Activated T-helper 2 cell treated with anti-CD3 and anti-CD28 coated beads, Interferon-gamma antibody, Interleukin-2, Interleukin-4, amounts not matched to agents 10 μg/mL and 5 μg/mL and 100 μg/mL, durations not matched to agents 14 hours and 24 hours and 36 hours (primary cell): ENCODE data around the gene P3H1. TPM values are rescaled to one million over a fixed set of nuclear protein-coding genes. Genes with fewer than 3 reads are reported as not detected.

Source experiments
- DNase-seq: peaks from one replicate; pipeline ENCODE4 v3.0.0; 2021; ENCODE audit warnings: low spot score
- H3K27ac Mint-ChIP-seq: one replicate; pipeline ENCODE4 v1.8.0; 2021; ENCODE audit warnings: mixed read lengths
- H3K27me3 Mint-ChIP-seq: one replicate; pipeline ENCODE4 v1.8.0; 2021; ENCODE audit warnings: low read depth, mixed read lengths
- H3K36me3 Mint-ChIP-seq: one replicate; pipeline ENCODE4 v1.8.0; 2021; ENCODE audit warnings: low read depth, mixed read lengths
- H3K4me1 Mint-ChIP-seq: one replicate; pipeline ENCODE4 v1.8.0; 2021; ENCODE audit warnings: low read depth, mixed read lengths
- H3K4me3 Mint-ChIP-seq: one replicate; pipeline ENCODE4 v1.8.0; 2021; ENCODE audit warnings: low read depth, mild to moderate bottlenecking, moderate library complexity, mixed read lengths
- H3K9me3 Mint-ChIP-seq: one replicate; pipeline ENCODE4 v1.8.0; 2021; ENCODE audit warnings: mixed read lengths
- intact Hi-C: fragments of 100-400 bp; cut with micrococcal nuclease; formaldehyde crosslinking; loops from one replicate; pipeline ENCODE4 v1.15.1; 2023
- total RNA-seq: library from RNA; stranded (reverse); gene quantifications from 2 replicates; pipeline ENCODE4 v1.2.3, GENCODE V29; 2022

The P3H1 gene
- total RNA-seq, 1 donor from 2014 or later, result 47.9 TPM

- H3K36me3 Mint-ChIP-seq, result peaks cover 22% of the 10 kb centered on the region
- H3K27ac Mint-ChIP-seq, result no peak within 1 kb of the TSS
- no peaks in the 10 kb centered on the region for H3K9me3 Mint-ChIP-seq
- no peaks in the 10 kb centered on the region for H3K27me3 Mint-ChIP-seq
- H3K4me3 Mint-ChIP-seq, result peak within 1 kb of the TSS; percentile 43
- intact Hi-C loops, result no loop called here
- H3K4me1 Mint-ChIP-seq, result peaks cover 21% of the 10 kb centered on the region
- DNase-seq, result peak; percentile 43
Observed at GRCh38 chr1:42784946-42785693, 18.3 kb upstream of the P3H1 start, which contains the start of gene TMEM269. TSS of gene TMEM269 (plus strand) at chr1:42784991. CDS start at chr1:42789894, 4,903 bp downstream.

- H3K4me3 Mint-ChIP-seq, result no peak overlapping the region
Observed at GRCh38 chr1:42784547-42784945, 17.7 kb upstream of the P3H1 start.

GRCh38 chr1:42783092-42783491 lies 16.3 kb upstream of the P3H1 start:
- Mint-ChIP-seq H3K4me3 (no peak overlapping the region), H3K4me1 (peaks cover 36% of the 10 kb centered on the region), H3K27ac (no peak overlapping the region), H3K27me3 (no peaks in the 10 kb centered on the region), H3K9me3 (no peaks in the 10 kb centered on the region), H3K36me3 (peaks cover 37% of the 10 kb centered on the region)
- no peak for DNase-seq
- intact Hi-C loops, result no loop called here

More at GRCh38 chr1:42784547-42784945, 17.7 kb upstream of the P3H1 start:
- H3K27me3 Mint-ChIP-seq, result no peaks in the 10 kb centered on the region
- H3K27ac Mint-ChIP-seq, result no peak overlapping the region
- peaks cover 28% of the 10 kb centered on the region for H3K36me3 Mint-ChIP-seq
- no peak for DNase-seq
- H3K9me3 Mint-ChIP-seq, result no peaks in the 10 kb centered on the region
- intact Hi-C loops, result no loop called here
- H3K4me1 Mint-ChIP-seq, result peaks cover 25% of the 10 kb centered on the region

- no peak overlapping the region for H3K4me3 Mint-ChIP-seq
- no peak overlapping the region for H3K27ac Mint-ChIP-seq
- no peaks in the 10 kb centered on the region for H3K27me3 Mint-ChIP-seq
- H3K36me3 Mint-ChIP-seq, result peaks cover 60% of the 10 kb centered on the region
- DNase-seq, result no peak
- H3K4me1 Mint-ChIP-seq, result peaks cover 29% of the 10 kb centered on the region
- H3K9me3 Mint-ChIP-seq, result no peaks in the 10 kb centered on the region
- intact Hi-C loops, result loop anchor here (2.0 kb wide), 1 partner anchor 293 kb away; no protein-coding TSS in a partner anchor
Observed at GRCh38 chr1:42780176-42780575, 13.3 kb upstream of the P3H1 start.

- peak overlapping the region; percentile 17 for H3K27ac Mint-ChIP-seq
- peaks cover 65% of the 10 kb centered on the region for H3K36me3 Mint-ChIP-seq
- intact Hi-C loops, result loop anchor here (2.0 kb wide), 3 partner anchors 67 to 293 kb away; partner anchors contain the start of gene ZNF691
Observed at GRCh38 chr1:42779725-42780124, 12.9 kb upstream of the P3H1 start.

GRCh38 chr1:42777852-42778251 lies 11.0 kb upstream of the P3H1 start:
- Mint-ChIP-seq H3K27ac (no peak overlapping the region), H3K27me3 (no peaks in the 10 kb centered on the region), H3K9me3 (no peaks in the 10 kb centered on the region), H3K36me3 (peaks cover 74% of the 10 kb centered on the region), H3K4me3 (no peak overlapping the region), H3K4me1 (peaks cover 42% of the 10 kb centered on the region)
- DNase-seq, result no peak
- intact Hi-C loops, result loop anchor here (2.0 kb wide), 2 partner anchors 69 to 145 kb away; partner anchors contain the start of gene ZNF691

More at GRCh38 chr1:42779725-42780124, 12.9 kb upstream of the P3H1 start:
- no peaks in the 10 kb centered on the region for H3K27me3 Mint-ChIP-seq
- H3K4me3 Mint-ChIP-seq, result no peak overlapping the region
- peaks cover 33% of the 10 kb centered on the region for H3K4me1 Mint-ChIP-seq
- H3K9me3 Mint-ChIP-seq, result no peaks in the 10 kb centered on the region
- no peak for DNase-seq

- Mint-ChIP-seq H3K4me3 (no peak overlapping the region), H3K27me3 (no peaks in the 10 kb centered on the region), H3K27ac (no peak overlapping the region), H3K4me1 (peaks cover 47% of the 10 kb centered on the region), H3K36me3 (peaks cover 76% of the 10 kb centered on the region), H3K9me3 (no peaks in the 10 kb centered on the region)
- intact Hi-C loops, result no loop called here
- DNase-seq, result no peak
Observed at GRCh38 chr1:42776502-42776901, 9.7 kb upstream of the P3H1 start.

GRCh38 chr1:42774928-42775526 lies 8.2 kb upstream of the P3H1 start:
- Mint-ChIP-seq H3K27me3 (no peaks in the 10 kb centered on the region), H3K4me1 (peaks cover 41% of the 10 kb centered on the region), H3K36me3 (peaks cover 76% of the 10 kb centered on the region), H3K27ac (no peak overlapping the region), H3K9me3 (no peaks in the 10 kb centered on the region), H3K4me3 (no peak overlapping the region)
- DNase-seq, result no peak
- intact Hi-C loops, result no loop called here

GRCh38 chr1:42773420-42773819 lies 6.6 kb upstream of the P3H1 start:
- Mint-ChIP-seq H3K4me3 (no peak overlapping the region), H3K36me3 (peaks cover 74% of the 10 kb centered on the region), H3K27me3 (no peaks in the 10 kb centered on the region), H3K4me1 (peaks cover 36% of the 10 kb centered on the region), H3K27ac (peak overlapping the region; percentile 33), H3K9me3 (no peaks in the 10 kb centered on the region)
- intact Hi-C loops, result no loop called here
- DNase-seq, result no peak

- no peak for DNase-seq
- intact Hi-C loops, result loop anchor here (5.0 to 10.0 kb wide), 3 partner anchors 77 to 435 kb away; partner anchors contain the start of genes FOXJ3, PPCS, ZMYND12 and ZNF691
- no peak overlapping the region for H3K27ac Mint-ChIP-seq
Observed at GRCh38 chr1:42769811-42770210, 3.0 kb upstream of the P3H1 start.

GRCh38 chr1:42768172-42768571 lies 1.3 kb upstream of the P3H1 start:
- no peak for DNase-seq
- Mint-ChIP-seq H3K4me1 (peaks cover 24% of the 10 kb centered on the region), H3K4me3 (no peak overlapping the region), H3K9me3 (no peaks in the 10 kb centered on the region), H3K36me3 (peaks cover 29% of the 10 kb centered on the region), H3K27me3 (no peaks in the 10 kb centered on the region), H3K27ac (no peak overlapping the region)
- intact Hi-C loops, result loop anchor here (5.0 to 10.0 kb wide), 3 partner anchors 79 to 433 kb away; partner anchors contain the start of genes FOXJ3, PPCS, ZMYND12 and ZNF691

More at GRCh38 chr1:42769811-42770210, 3.0 kb upstream of the P3H1 start:
- Mint-ChIP-seq H3K4me1 (peaks cover 31% of the 10 kb centered on the region), H3K4me3 (peak overlapping the region; percentile 13), H3K9me3 (no peaks in the 10 kb centered on the region), H3K36me3 (peaks cover 40% of the 10 kb centered on the region), H3K27me3 (no peaks in the 10 kb centered on the region)

GRCh38 chr1:42767510-42768000 lies 727 bp upstream of the P3H1 start:
- Mint-ChIP-seq H3K9me3 (no peaks in the 10 kb centered on the region), H3K4me1 (peaks cover 20% of the 10 kb centered on the region), H3K27me3 (no peaks in the 10 kb centered on the region), H3K4me3 (no peak overlapping the region), H3K36me3 (peaks cover 27% of the 10 kb centered on the region), H3K27ac (peak overlapping the region; percentile 88)
- no peak for DNase-seq
- intact Hi-C loops, result loop anchor here (1.0 to 10.0 kb wide), 7 partner anchors 49 to 433 kb away; partner anchors contain the start of genes ERMAP, FOXJ3, PPCS and PPIH
